PC-9 (cell line): Measurements from ENCODE around the gene LAMTOR5. TPM values are rescaled to one million over a fixed set of nuclear protein-coding genes. Genes with fewer than 3 reads are reported as not detected.

Source experiments
- BruUV-seq: library from RNA; stranded (reverse); fragments of 400-500 nt; replicated peaks from 2 replicates; lab custom pipeline; 2021; lab: Mats Ljungman, UMichigan
- CTCF ChIA-PET: fragments of 300-600 bp; sonication (Branson Sonifier 250); formaldehyde crosslinking; loops from one replicate; lab custom pipeline; 2022; ENCODE audit warnings: antibody characterized with exemption; lab: Charles Lee
- POLR2A ChIA-PET: fragments of 300-600 bp; sonication (Branson Sonifier 250); formaldehyde crosslinking; loops from one replicate; lab custom pipeline; 2022; ENCODE audit warnings: antibody characterized with exemption; ENCODE audit not compliant: unreplicated experiment; lab: Charles Lee
- DNase-seq, 2 experiments: peaks; one replicate each; pipeline versions ENCODE4 v3.0.0 to v3.0.0-alpha.2; 2015 to 2022; ENCODE audit warnings: mixed read lengths in 1 of 2
- H2AFZ ChIP-seq: fragments of 200-600 bp; sonication (generic); 2 replicates; pipeline ENCODE4 v1.8.1; 2017; ENCODE audit warnings: antibody characterized with exemption
- H3F3A ChIP-seq: fragments of 200-600 bp; sonication (generic); 2 replicates; pipeline ENCODE4 v1.8.1; 2017; ENCODE audit warnings: antibody characterized with exemption, mild to moderate bottlenecking, low read depth; ENCODE audit not compliant: insufficient read depth
- H3K27ac ChIP-seq: fragments of 200-600 bp; sonication (generic); 2 replicates; pipeline ENCODE4 v1.6.1; 2016; ENCODE audit warnings: mixed run types
- H3K27me3 ChIP-seq: fragments of 200-600 bp; sonication (generic); 2 replicates; pipeline ENCODE4 v1.6.1; 2016; ENCODE audit warnings: low read depth, mixed run types; ENCODE audit not compliant: insufficient read depth
- H3K36me3 ChIP-seq: fragments of 200-600 bp; sonication (generic); 2 replicates; pipeline ENCODE4 v1.6.1; 2016; ENCODE audit warnings: low read depth, mixed run types
- H3K4me1 ChIP-seq: fragments of 200-600 bp; sonication (generic); replicated peaks from 2 replicates; pipeline ENCODE4 v1.6.1; 2016; ENCODE audit warnings: mixed run types; ENCODE audit not compliant: insufficient read depth
- H3K4me2 ChIP-seq: fragments of 200-600 bp; sonication (generic); 2 replicates; pipeline ENCODE4 v1.6.1; 2017; ENCODE audit warnings: mixed run types
- H3K4me3 ChIP-seq: fragments of 200-600 bp; sonication (generic); 2 replicates; pipeline ENCODE4 v1.6.1; 2016; ENCODE audit warnings: mixed run types
- H3K79me2 ChIP-seq: fragments of 200-600 bp; sonication (generic); 2 replicates; pipeline ENCODE4 v1.6.1; 2017; ENCODE audit warnings: low read depth, mixed run types
- H3K9me2 ChIP-seq: fragments of 200-600 bp; sonication (generic); 2 replicates; pipeline ENCODE4 v1.8.1; 2017; ENCODE audit warnings: mild to moderate bottlenecking; ENCODE audit not compliant: insufficient read depth
- H3K9me3 ChIP-seq: fragments of 200-600 bp; sonication (generic); 2 replicates; pipeline ENCODE4 v1.8.1; 2016; ENCODE audit warnings: low read depth; ENCODE audit not compliant: insufficient read depth
- H4K20me1 ChIP-seq: fragments of 200-600 bp; sonication (generic); 2 replicates; pipeline ENCODE4 v1.8.1; 2017; ENCODE audit not compliant: insufficient read depth
- EZH2 ChIP-seq: fragments of 200-600 bp; sonication (generic); IDR thresholded peaks from 2 replicates; pipeline ENCODE4 v1.8.0; 2017; ENCODE audit warnings: antibody characterized with exemption, low read depth
- intact Hi-C: fragments of 100-400 bp; cut with micrococcal nuclease; formaldehyde crosslinking; loops from one replicate; pipeline ENCODE4 v1.10.0; 2022; ENCODE audit not compliant: unreplicated experiment
- total RNA-seq: library from RNA; stranded (reverse); gene quantifications from 2 replicates; pipeline ENCODE4 v1.2.3, GENCODE V29; 2021
- TF ChIP-seq, protein P1 (sequence below): fragments of 200-600 bp; sonication (generic); conservative IDR thresholded peaks from 2 replicates; pipeline ENCODE4 v1.6.1; 2017; ENCODE audit warnings: mixed run types, antibody characterized with exemption, mild to moderate bottlenecking, moderate library complexity

The LAMTOR5 gene
- total RNA-seq, 1 experiment from 2014 or later = 140 TPM

DNA sequence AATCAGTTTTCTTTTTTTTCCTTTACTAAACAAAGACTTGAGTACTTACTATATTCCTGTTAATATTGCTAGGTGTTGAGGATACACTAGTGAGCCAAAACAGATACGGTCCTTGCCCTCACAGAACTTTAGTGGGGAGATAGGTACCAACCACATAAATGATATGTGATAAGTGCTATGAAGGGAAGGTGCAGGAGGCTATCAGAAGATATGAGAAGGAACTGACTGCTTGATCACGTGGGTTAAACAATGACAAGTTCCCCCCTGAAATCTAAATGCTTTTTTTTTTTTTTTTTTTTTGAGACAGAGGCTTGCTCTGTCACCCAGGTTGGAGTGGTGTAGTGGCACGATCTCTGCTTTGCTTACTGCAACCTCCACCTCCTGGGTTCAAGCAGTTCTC is 43.3 kb downstream of the LAMTOR5 start:
- H3K9me3 ChIP-seq = no peaks in the 10 kb centered on the region
- peaks cover 15% of the 10 kb centered on the region for H4K20me1 ChIP-seq
- intact Hi-C loops = no loop called here
- H3F3A ChIP-seq = peaks cover 12% of the 10 kb centered on the region; the same call in 1 of the 2 replicates
- ChIA-PET POLR2A (no interaction called here), CTCF (interaction anchor here (0.6 to 0.7 kb wide), 2 partner anchors 15 to 31 kb away, joined by 3 to 4 read pairs; no protein-coding TSS in a partner anchor)
- no peak overlapping the region for H3K4me3 ChIP-seq
- no peak overlapping the region for H2AFZ ChIP-seq
- H3K4me1 ChIP-seq = no peaks in the 10 kb centered on the region
- no peak overlapping the region for H3K4me2 ChIP-seq
- H3K27ac ChIP-seq = no peak overlapping the region
- H3K9me2 ChIP-seq = no peaks in the 10 kb centered on the region
- H3K79me2 ChIP-seq = peaks cover 86% of the 10 kb centered on the region
- BruUV-seq = no TSS peak
- TF ChIP-seq, protein P1, sequence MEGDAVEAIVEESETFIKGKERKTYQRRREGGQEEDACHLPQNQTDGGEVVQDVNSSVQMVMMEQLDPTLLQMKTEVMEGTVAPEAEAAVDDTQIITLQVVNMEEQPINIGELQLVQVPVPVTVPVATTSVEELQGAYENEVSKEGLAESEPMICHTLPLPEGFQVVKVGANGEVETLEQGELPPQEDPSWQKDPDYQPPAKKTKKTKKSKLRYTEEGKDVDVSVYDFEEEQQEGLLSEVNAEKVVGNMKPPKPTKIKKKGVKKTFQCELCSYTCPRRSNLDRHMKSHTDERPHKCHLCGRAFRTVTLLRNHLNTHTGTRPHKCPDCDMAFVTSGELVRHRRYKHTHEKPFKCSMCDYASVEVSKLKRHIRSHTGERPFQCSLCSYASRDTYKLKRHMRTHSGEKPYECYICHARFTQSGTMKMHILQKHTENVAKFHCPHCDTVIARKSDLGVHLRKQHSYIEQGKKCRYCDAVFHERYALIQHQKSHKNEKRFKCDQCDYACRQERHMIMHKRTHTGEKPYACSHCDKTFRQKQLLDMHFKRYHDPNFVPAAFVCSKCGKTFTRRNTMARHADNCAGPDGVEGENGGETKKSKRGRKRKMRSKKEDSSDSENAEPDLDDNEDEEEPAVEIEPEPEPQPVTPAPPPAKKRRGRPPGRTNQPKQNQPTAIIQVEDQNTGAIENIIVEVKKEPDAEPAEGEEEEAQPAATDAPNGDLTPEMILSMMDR = no peak
- no peak for TF ChIP-seq EZH2
- H3K27me3 ChIP-seq = no peaks in the 10 kb centered on the region
- no peak for DNase-seq
- H3K36me3 ChIP-seq = peaks cover 41% of the 10 kb centered on the region

DNA sequence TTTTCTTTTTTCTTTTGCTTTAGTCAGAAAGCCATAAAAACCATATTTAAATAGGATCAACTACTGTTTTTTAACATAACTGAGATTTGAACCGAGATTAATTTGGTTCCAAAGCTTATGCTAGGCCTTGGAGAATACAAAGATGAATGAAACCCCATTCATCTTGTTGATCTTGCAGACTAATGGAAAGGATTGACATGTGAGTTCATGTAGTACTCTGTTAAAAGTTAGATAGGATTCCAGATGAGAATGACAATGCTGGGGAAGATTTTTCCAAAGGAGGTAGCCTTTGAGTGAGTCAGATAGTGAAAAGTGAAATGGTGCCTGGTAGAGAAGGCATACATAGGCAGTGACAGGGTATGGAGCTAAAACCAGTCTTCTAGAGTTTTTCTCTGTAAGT is 45.6 kb downstream of the LAMTOR5 start:
- peaks cover 92% of the 10 kb centered on the region for H3K79me2 ChIP-seq
- CTCF ChIA-PET = interaction anchor here (0.7 kb wide), 1 partner anchor 56 kb away, joined by 3 read pairs; no protein-coding TSS in a partner anchor

DNA sequence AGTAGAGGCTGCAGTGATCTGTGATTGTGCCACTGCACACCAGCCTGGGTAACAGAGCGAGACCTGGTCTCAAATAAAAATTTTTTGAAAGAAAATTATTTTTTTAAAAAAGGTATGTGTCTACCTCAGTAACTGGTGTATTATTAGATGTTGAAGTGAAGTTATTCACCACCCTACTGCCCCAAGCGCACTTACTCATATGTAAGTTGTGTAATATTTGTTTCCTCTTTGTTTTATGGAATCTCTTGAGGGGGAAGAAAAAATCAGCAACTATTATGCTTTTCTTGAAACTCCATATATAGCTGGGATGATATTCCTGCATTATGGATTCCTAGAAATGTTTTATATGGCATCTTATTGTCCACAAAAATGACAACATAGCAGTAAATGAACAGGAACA is 47.1 kb downstream of the LAMTOR5 start:
- intact Hi-C loops = no loop called here
- Histone ChIP-seq H2AFZ (no peak overlapping the region), H3K9me2 (no peaks in the 10 kb centered on the region), H3K36me3 (peaks cover 40% of the 10 kb centered on the region), H3K4me3 (no peak overlapping the region), H3K4me1 (peaks cover 20% of the 10 kb centered on the region), H4K20me1 (peaks cover 26% of the 10 kb centered on the region; the same call in 1 of the 2 replicates), H3K27me3 (no peaks in the 10 kb centered on the region), H3K4me2 (no peak overlapping the region), H3K9me3 (no peaks in the 10 kb centered on the region), H3K27ac (no peak overlapping the region), H3K79me2 (peaks cover 84% of the 10 kb centered on the region), H3F3A (peaks cover 29% of the 10 kb centered on the region)
- BruUV-seq = no TSS peak
- CTCF ChIA-PET = interaction anchor here (0.6 kb wide), 1 partner anchor 297 kb away, joined by 3 read pairs; no protein-coding TSS in a partner anchor
- POLR2A ChIA-PET = interaction anchor here (0.7 kb wide), 1 partner anchor 794 kb away, joined by 3 read pairs; no protein-coding TSS in a partner anchor
- no peak for DNase-seq
- no peak for TF ChIP-seq EZH2
- TF ChIP-seq, protein P1 = no peak

More for the DNA sequence above, 45.6 kb downstream of the LAMTOR5 start:
- intact Hi-C loops = no loop called here
- H4K20me1 ChIP-seq = peaks cover 23% of the 10 kb centered on the region; the same call in 1 of the 2 replicates
- BruUV-seq = no TSS peak
- H3K9me2 ChIP-seq = no peaks in the 10 kb centered on the region
- H3K4me3 ChIP-seq = no peak overlapping the region
- peaks cover 16% of the 10 kb centered on the region; the same call in 1 of the 2 replicates for H3F3A ChIP-seq
- no peak overlapping the region for H2AFZ ChIP-seq
- H3K36me3 ChIP-seq = peaks cover 52% of the 10 kb centered on the region
- no peaks in the 10 kb centered on the region for H3K9me3 ChIP-seq
- no peak for DNase-seq
- no peaks in the 10 kb centered on the region for H3K27me3 ChIP-seq
- peaks cover 5% of the 10 kb centered on the region for H3K4me1 ChIP-seq
- no peak overlapping the region for H3K4me2 ChIP-seq
- H3K27ac ChIP-seq = no peak overlapping the region
- no peak for TF ChIP-seq EZH2
- TF ChIP-seq, protein P1 = no peak
- POLR2A ChIA-PET = interaction anchor here (0.6 kb wide), 1 partner anchor 14 kb away, joined by 4 read pairs; no protein-coding TSS in a partner anchor
